GM21367 (cell line): ENCODE results near the gene ATAD2B.

Source experiments
- ATAC-seq: cut with Tn5 transposase; IDR thresholded peaks from one replicate; pipeline ENCODE4 v1.9.1; 2021; ENCODE audit not compliant: unreplicated experiment

ATAD2B gene

GRCh38 chr2:23915327-23915726 is 11.6 kb downstream of the ATAD2B start:
- no peak for ATAC-seq

GRCh38 chr2:23912054-23912453 is 14.9 kb downstream of the ATAD2B start:
- no peak for ATAC-seq

GRCh38 chr2:23905155-23905554 is 21.8 kb downstream of the ATAD2B start:
- no peak for ATAC-seq

GRCh38 chr2:23904692-23905091 is 22.2 kb downstream of the ATAD2B start:
- ATAC-seq = no peak

GRCh38 chr2:23904215-23904614 is 22.7 kb downstream of the ATAD2B start:
- ATAC-seq = no peak

GRCh38 chr2:23903034-23903433 is 23.9 kb downstream of the ATAD2B start:
- ATAC-seq = no peak

GRCh38 chr2:23901966-23902846 is 24.7 kb downstream of the ATAD2B start:
- ATAC-seq = no peak

GRCh38 chr2:23900541-23901322 is 26.2 kb downstream of the ATAD2B start:
- no peak for ATAC-seq

- ATAC-seq = no peak
These were observed 26.8 kb downstream of the ATAD2B start for GRCh38 chr2:23900133-23900532.

GRCh38 chr2:23871206-23871605 is 55.7 kb downstream of the ATAD2B start:
- no peak for ATAC-seq

GRCh38 chr2:23867449-23867848 is 59.5 kb downstream of the ATAD2B start:
- ATAC-seq = no peak

- ATAC-seq = no peak
These were observed 64.1 kb downstream of the ATAD2B start for GRCh38 chr2:23862716-23863426.

- ATAC-seq = no peak
These were observed 65.0 kb downstream of the ATAD2B start for GRCh38 chr2:23861952-23862351.

- no peak for ATAC-seq
These were observed 66.9 kb downstream of the ATAD2B start for GRCh38 chr2:23859983-23860382.

GRCh38 chr2:23859234-23859633 is 67.7 kb downstream of the ATAD2B start:
- no peak for ATAC-seq

- ATAC-seq = peak; percentile 73
These were observed 76.2 kb downstream of the ATAD2B start for GRCh38 chr2:23850564-23851256.

GRCh38 chr2:23844905-23845304 is 82.0 kb downstream of the ATAD2B start:
- ATAC-seq = no peak

- ATAC-seq = no peak
These were observed 83.6 kb downstream of the ATAD2B start for GRCh38 chr2:23843051-23843976.

GRCh38 chr2:23839919-23840578 is 86.9 kb downstream of the ATAD2B start:
- no peak for ATAC-seq
